H9 (cell line): ENCODE results near the gene DTX4. TPM values are rescaled to one million over a fixed set of nuclear protein-coding genes. Genes with fewer than 3 reads are reported as not detected.

Experiments used
- DNase-seq: peaks from one replicate; pipeline ENCODE4 v3.0.0-alpha.2; 2017
- H2AFZ ChIP-seq: one replicate; pipeline ENCODE4 v1.6.1; 2013; ENCODE audit warnings: mild to moderate bottlenecking, low read length, control low read depth, moderate library complexity
- H2AK5ac ChIP-seq: 2 replicates; pipeline ENCODE4 v1.6.1; 2013; ENCODE audit warnings: low read length, control low read depth, mixed read lengths; ENCODE audit not compliant: insufficient read length
- H2BK120ac ChIP-seq: one replicate; pipeline ENCODE4 v1.6.1; 2013; ENCODE audit warnings: low read depth, mild to moderate bottlenecking, low read length, control low read depth, inconsistent platforms; ENCODE audit not compliant: poor library complexity, severe bottlenecking
- H2BK12ac ChIP-seq: 2 replicates; pipeline ENCODE4 v1.6.1; 2013; ENCODE audit warnings: low read length, control low read depth, mixed read lengths, low read depth; ENCODE audit not compliant: insufficient read length
- H2BK15ac ChIP-seq: 2 replicates; pipeline ENCODE4 v1.6.1; 2013; ENCODE audit warnings: low read depth, low read length, control low read depth
- H2BK20ac ChIP-seq: one replicate; pipeline ENCODE4 v1.6.1; 2013; ENCODE audit warnings: low read depth, mild to moderate bottlenecking, low read length, control low read depth, inconsistent platforms; ENCODE audit not compliant: poor library complexity, severe bottlenecking
- H2BK5ac ChIP-seq: 2 replicates; pipeline ENCODE4 v1.6.1; 2013; ENCODE audit warnings: low read length, control low read depth, mixed read lengths; ENCODE audit not compliant: insufficient read length
- H3K14ac ChIP-seq: 2 replicates; pipeline ENCODE4 v1.6.1; 2013; ENCODE audit warnings: low read length, control low read depth; ENCODE audit not compliant: insufficient read depth
- H3K18ac ChIP-seq: 2 replicates; pipeline ENCODE4 v1.6.1; 2013; ENCODE audit warnings: low read depth, mild to moderate bottlenecking, mixed read lengths, low read length, control low read depth; ENCODE audit not compliant: insufficient read length
- H3K23ac ChIP-seq: 2 replicates; pipeline ENCODE4 v1.6.1; 2013; ENCODE audit warnings: low read length, control low read depth, mixed read lengths, low read depth; ENCODE audit not compliant: insufficient read length
- H3K23me2 ChIP-seq: 2 replicates; pipeline ENCODE4 v1.6.1; 2013; ENCODE audit warnings: low read depth, mild to moderate bottlenecking, mixed read lengths, low read length, control low read depth; ENCODE audit not compliant: insufficient read length, poor library complexity, severe bottlenecking
- H3K27ac ChIP-seq: 2 replicates; pipeline ENCODE4 v1.5.1; 2013; ENCODE audit warnings: low read length, control low read depth, mixed read lengths, low read depth; ENCODE audit not compliant: insufficient read length
- H3K27me3 ChIP-seq: 2 replicates; pipeline ENCODE4 v1.6.1; 2013; ENCODE audit warnings: low read length, control low read depth, inconsistent platforms; ENCODE audit not compliant: insufficient read depth
- H3K4ac ChIP-seq: 2 replicates; pipeline ENCODE4 v1.6.1; 2013; ENCODE audit warnings: low read depth, mild to moderate bottlenecking, control low read depth, inconsistent platforms, low read length, moderate library complexity
- H3K4me1 ChIP-seq: 2 replicates; pipeline ENCODE4 v1.6.1; 2013; ENCODE audit warnings: low read length, control low read depth, inconsistent platforms; ENCODE audit not compliant: insufficient read depth
- H3K4me2 ChIP-seq: 2 replicates; pipeline ENCODE4 v1.6.1; 2013; ENCODE audit warnings: low read length, control low read depth, mixed read lengths; ENCODE audit not compliant: insufficient read length, insufficient read depth
- H3K56ac ChIP-seq: 2 replicates; pipeline ENCODE4 v1.6.1; 2013; ENCODE audit warnings: low read depth, mild to moderate bottlenecking, mixed read lengths, low read length, control low read depth; ENCODE audit not compliant: insufficient read length
- H3K79me1 ChIP-seq: 2 replicates; pipeline ENCODE4 v1.6.1; 2013; ENCODE audit warnings: low read depth, mild to moderate bottlenecking, moderate library complexity, low read length, control low read depth, inconsistent platforms; ENCODE audit not compliant: insufficient read depth, poor library complexity, severe bottlenecking
- H3K79me2 ChIP-seq: 2 replicates; pipeline ENCODE4 v1.6.1; 2013; ENCODE audit warnings: low read length, control low read depth, inconsistent platforms; ENCODE audit not compliant: insufficient read depth
- H3K9ac ChIP-seq: 2 replicates; pipeline ENCODE4 v1.6.1; 2013; ENCODE audit warnings: low read length, control low read depth, mixed read lengths; ENCODE audit not compliant: insufficient read length; ENCODE audit errors: extremely low read depth
- H3K9me3 ChIP-seq: one replicate; pipeline ENCODE4 v1.6.1; 2013; ENCODE audit warnings: low read depth, low read length, inconsistent platforms; ENCODE audit not compliant: control insufficient read depth
- H3T11ph ChIP-seq: one replicate; pipeline ENCODE4 v1.6.1; 2013; ENCODE audit warnings: mild to moderate bottlenecking, low read length, control low read depth, inconsistent platforms
- H4K20me1 ChIP-seq: one replicate; pipeline ENCODE4 v1.6.1; 2013; ENCODE audit not compliant: control insufficient read depth, insufficient read length, insufficient read depth
- H4K5ac ChIP-seq: 2 replicates; pipeline ENCODE4 v1.6.1; 2013; ENCODE audit warnings: low read depth, mild to moderate bottlenecking, mixed read lengths, low read length, control low read depth; ENCODE audit not compliant: insufficient read length
- H4K8ac ChIP-seq: replicated peaks from 2 replicates; pipeline ENCODE4 v1.6.1; 2013; ENCODE audit warnings: low read length, control low read depth, mixed read lengths, low read depth; ENCODE audit not compliant: insufficient read length
- H4K91ac ChIP-seq: 2 replicates; pipeline ENCODE4 v1.6.1; 2013; ENCODE audit warnings: low read depth, mild to moderate bottlenecking, moderate library complexity, mixed read lengths, low read length, control low read depth; ENCODE audit not compliant: insufficient read length
- H3K27ac Mint-ChIP-seq, 3 experiments: 2 replicates in 2 of 3; 3 replicates in 1 of 3; pipeline ENCODE4 v1.8.0; 2020 to 2021; ENCODE audit warnings: mixed read lengths in 3 of 3, mild to moderate bottlenecking in 1 of 3, moderate library complexity in 1 of 3
- H3K27me3 Mint-ChIP-seq: 2 replicates; pipeline ENCODE4 v1.8.0; 2021; ENCODE audit warnings: low read depth, mild to moderate bottlenecking, moderate library complexity, mixed read lengths
- H3K36me3 Mint-ChIP-seq, 3 experiments: 2 replicates in 2 of 3; 3 replicates in 1 of 3; pipeline ENCODE4 v1.8.0; 2020 to 2021; ENCODE audit warnings: low read depth in 3 of 3, mixed read lengths in 3 of 3; ENCODE audit not compliant: insufficient read depth in 1 of 3
- H3K4me1 Mint-ChIP-seq, 2 experiments: 2 replicates each; pipeline ENCODE4 v1.8.0; 2020; ENCODE audit warnings: mixed read lengths in 2 of 2
- H3K4me3 Mint-ChIP-seq, 2 experiments: 2 replicates in 1 of 2; 3 replicates in 1 of 2; pipeline ENCODE4 v1.8.0; 2020 to 2021; ENCODE audit warnings: mild to moderate bottlenecking in 2 of 2, mixed read lengths in 2 of 2, moderate library complexity in 1 of 2
- H3K9me3 Mint-ChIP-seq, 2 experiments: 2 replicates in 1 of 2; 3 replicates in 1 of 2; pipeline ENCODE4 v1.8.0; 2020; ENCODE audit warnings: mild to moderate bottlenecking in 2 of 2, mixed read lengths in 2 of 2, moderate library complexity in 1 of 2
- CTCF ChIP-seq: fragments of 200-600 bp; sonication (generic); conservative IDR thresholded peaks from 3 replicates; pipeline ENCODE4 v1.8.0; 2021; ENCODE audit warnings: antibody characterized with exemption, mild to moderate bottlenecking
- WGBS: extraction: QIAGEN DNeasy Blood & Tissue Kit; methylation state at CpG from one replicate; pipeline ENCODE4 v1.1.7; 2013; ENCODE audit warnings: missing lambda C conversion rate, low lambda C conversion rate, mixed read lengths; ENCODE audit not compliant: insufficient read length; ENCODE audit errors: extremely low coverage; 5-methylcytosine and 5-hydroxymethylcytosine counted together
- total RNA-seq: library from RNA; stranded (reverse); gene quantifications from 2 replicates; pipeline ENCODE4 v1.2.1, GENCODE V29; 2021

The DTX4 gene
- total RNA-seq, 1 experiment from 2014 or later = 13.0 TPM

GRCh38 chr11:59218319-59218718 lies 46.4 kb downstream of the DTX4 start:
- no peak overlapping the region for H3K14ac ChIP-seq
- H3T11ph ChIP-seq = no peak overlapping the region
- Mint-ChIP-seq H3K4me1 (no peaks in the 10 kb centered on the region), H3K9me3 (no peaks in the 10 kb centered on the region), H3K4me3 (no peak overlapping the region), H3K27me3 (no peaks in the 10 kb centered on the region), H3K36me3 (no peaks in the 10 kb centered on the region; a peak in 1 of 7 replicates), H3K27ac (no peak overlapping the region)
- no peak overlapping the region for H4K8ac ChIP-seq
- H3K18ac ChIP-seq = no peak overlapping the region
- no peak overlapping the region for H2BK20ac ChIP-seq
- H2AK5ac ChIP-seq = no peak overlapping the region
- H2BK15ac ChIP-seq = no peak overlapping the region
- no peak overlapping the region for H3K9ac ChIP-seq
- H2AFZ ChIP-seq = no peak overlapping the region
- H3K23me2 ChIP-seq = no peaks in the 10 kb centered on the region
- H4K5ac ChIP-seq = no peak overlapping the region
- H3K4ac ChIP-seq = no peak overlapping the region
- no peaks in the 10 kb centered on the region for H3K27me3 ChIP-seq
- no peak overlapping the region for H2BK5ac ChIP-seq
- no CpG with 5 or more reads among the region's 4 CpGs for WGBS
- no peak overlapping the region for H3K27ac ChIP-seq
- no peak overlapping the region for H2BK12ac ChIP-seq
- H3K4me1 ChIP-seq = no peaks in the 10 kb centered on the region
- DNase-seq = no peak
- no peak overlapping the region for H3K23ac ChIP-seq
- H3K79me1 ChIP-seq = no peaks in the 10 kb centered on the region
- TF ChIP-seq CTCF = no peak
- H2BK120ac ChIP-seq = no peak overlapping the region
- H4K20me1 ChIP-seq = no peaks in the 10 kb centered on the region
- no peaks in the 10 kb centered on the region for H3K79me2 ChIP-seq
- H3K4me2 ChIP-seq = no peak overlapping the region
- H3K56ac ChIP-seq = no peak overlapping the region
- H4K91ac ChIP-seq = no peak overlapping the region
- no peaks in the 10 kb centered on the region for H3K9me3 ChIP-seq
